Osteocyte (in vitro differentiated cells): ENCODE measurements around the gene RALGPS2. TPM values are rescaled to one million over a fixed set of nuclear protein-coding genes. Genes with fewer than 3 reads are reported as not detected.
A peak's percentile ranks its signal among the peaks of the same experiment; 100 is the strongest.

Source experiments
- DNase-seq: peaks from one replicate; pipeline ENCODE4 v3.0.0; 2021; ENCODE audit warnings: mixed read lengths; ENCODE audit not compliant: unreplicated experiment; ENCODE audit errors: extremely low spot score
- H3K27ac Mint-ChIP-seq: one replicate; pipeline ENCODE4 v1.8.0; 2021; ENCODE audit warnings: mild to moderate bottlenecking, mixed read lengths; ENCODE audit not compliant: unreplicated experiment
- H3K27me3 Mint-ChIP-seq: one replicate; pipeline ENCODE4 v1.8.0; 2021; ENCODE audit warnings: mixed read lengths; ENCODE audit not compliant: unreplicated experiment
- H3K36me3 Mint-ChIP-seq: one replicate; pipeline ENCODE4 v1.8.0; 2021; ENCODE audit warnings: mixed read lengths; ENCODE audit not compliant: unreplicated experiment
- H3K4me1 Mint-ChIP-seq: one replicate; pipeline ENCODE4 v1.8.0; 2021; ENCODE audit warnings: mixed read lengths; ENCODE audit not compliant: unreplicated experiment
- H3K4me3 Mint-ChIP-seq: one replicate; pipeline ENCODE4 v1.8.0; 2021; ENCODE audit warnings: mild to moderate bottlenecking, moderate library complexity, mixed read lengths; ENCODE audit not compliant: unreplicated experiment
- H3K9me3 Mint-ChIP-seq: one replicate; pipeline ENCODE4 v1.8.0; 2021; ENCODE audit warnings: mixed read lengths; ENCODE audit not compliant: unreplicated experiment
- CTCF ChIP-seq: fragments of 200-600 bp; sonication (generic); IDR thresholded peaks from 2 replicates; pipeline ENCODE4 v1.5.0; 2021; ENCODE audit warnings: antibody characterized with exemption, mild to moderate bottlenecking, moderate library complexity
- total RNA-seq: library from RNA; stranded (reverse); gene quantifications from 2 replicates; pipeline ENCODE4 v1.2.1, GENCODE V29; 2021

RALGPS2 gene
- total RNA-seq, 1 donor from 2014 or later = 6.5 TPM

DNA sequence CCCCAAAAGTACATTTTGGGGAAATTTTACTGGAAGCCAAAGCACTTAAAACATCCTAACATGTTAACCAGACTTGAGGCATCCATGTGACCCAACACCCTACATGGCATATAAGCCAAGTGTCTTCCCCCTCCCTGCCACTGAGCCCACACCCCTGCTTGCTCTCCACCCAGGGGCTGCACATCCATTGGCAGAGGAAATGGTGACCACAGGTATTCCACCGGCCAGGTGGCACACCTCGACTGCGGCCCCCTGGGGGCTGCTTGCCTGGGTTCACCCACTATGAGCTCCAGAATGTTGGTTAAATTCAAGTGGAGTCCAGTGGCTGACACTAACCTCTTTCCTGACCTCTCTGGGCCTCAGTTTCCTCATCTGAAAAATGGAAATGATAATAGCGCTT is 236.3 kb downstream of the RALGPS2 start:
- Mint-ChIP-seq H3K9me3 (peaks cover 7% of the 10 kb centered on the region), H3K36me3 (no peaks in the 10 kb centered on the region), H3K4me1 (peaks cover 2% of the 10 kb centered on the region), H3K4me3 (no peak overlapping the region), H3K27me3 (no peaks in the 10 kb centered on the region), H3K27ac (no peak overlapping the region)
- peak; percentile 69 for DNase-seq
- TF ChIP-seq CTCF = no peak

GRCh38 chr1:178961868-178962267 is 236.8 kb downstream of the RALGPS2 start:
- H3K27ac Mint-ChIP-seq = no peak overlapping the region
- H3K4me3 Mint-ChIP-seq = no peak overlapping the region
- no peak for TF ChIP-seq CTCF
- no peaks in the 10 kb centered on the region for H3K36me3 Mint-ChIP-seq
- H3K27me3 Mint-ChIP-seq = no peaks in the 10 kb centered on the region
- peaks cover 2% of the 10 kb centered on the region for H3K4me1 Mint-ChIP-seq
- H3K9me3 Mint-ChIP-seq = peaks cover 7% of the 10 kb centered on the region
- DNase-seq = no peak

GRCh38 chr1:178962853-178963711 is 238.0 kb downstream of the RALGPS2 start:
- H3K36me3 Mint-ChIP-seq = no peaks in the 10 kb centered on the region
- H3K9me3 Mint-ChIP-seq = peaks cover 7% of the 10 kb centered on the region
- DNase-seq = peak; percentile 59
- H3K27ac Mint-ChIP-seq = no peak overlapping the region
- no peak overlapping the region for H3K4me3 Mint-ChIP-seq
- no peak for TF ChIP-seq CTCF
- peaks cover 2% of the 10 kb centered on the region for H3K4me1 Mint-ChIP-seq
- no peaks in the 10 kb centered on the region for H3K27me3 Mint-ChIP-seq

DNA sequence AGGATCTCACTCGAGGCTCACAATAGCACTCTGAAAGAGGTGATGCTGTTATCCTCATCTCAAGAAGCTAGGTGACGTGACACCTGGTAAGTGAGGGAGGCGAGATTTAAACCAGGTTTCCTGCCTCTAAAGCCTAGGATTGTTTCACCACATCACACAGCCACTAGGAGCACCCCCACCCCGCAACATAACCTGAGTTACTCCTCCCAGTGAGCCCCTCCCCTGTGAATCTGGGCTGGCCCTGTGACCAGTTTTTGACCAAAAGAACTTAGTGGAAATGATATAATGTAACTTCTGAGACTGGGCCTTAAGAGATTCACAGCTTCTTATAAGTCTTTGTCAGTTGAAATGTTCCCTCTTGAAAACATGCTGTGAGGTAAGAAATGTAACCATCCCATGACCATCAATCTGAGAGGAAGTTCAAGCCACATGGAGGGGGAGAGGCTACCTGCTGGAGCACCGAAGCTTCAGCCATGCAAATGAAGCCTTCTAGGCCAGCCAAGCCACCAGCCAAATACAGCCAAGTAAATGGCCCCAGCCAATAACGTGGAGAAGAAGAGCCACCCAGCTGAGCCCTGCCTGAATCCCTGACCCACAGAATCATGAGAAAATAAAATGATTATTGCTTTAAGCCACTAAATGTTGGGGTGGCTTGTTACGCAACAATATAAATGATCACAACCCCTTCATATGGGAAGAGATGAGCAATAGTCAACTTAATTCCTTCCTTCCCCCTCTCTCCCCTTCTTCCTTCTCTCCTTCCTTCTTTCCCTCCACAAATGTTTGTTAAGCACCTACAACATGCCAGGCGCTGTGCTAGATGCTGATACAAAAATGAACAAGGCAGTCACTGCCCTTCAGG is 239.7 kb downstream of the RALGPS2 start:
- Mint-ChIP-seq H3K4me3 (no peak overlapping the region), H3K9me3 (peaks cover 7% of the 10 kb centered on the region), H3K27ac (no peak overlapping the region), H3K4me1 (peaks cover 2% of the 10 kb centered on the region), H3K36me3 (no peaks in the 10 kb centered on the region), H3K27me3 (no peaks in the 10 kb centered on the region)
- no peak for TF ChIP-seq CTCF
- DNase-seq = peak; percentile 62

GRCh38 chr1:178966312-178966711 is 241.3 kb downstream of the RALGPS2 start:
- peak; percentile 34 for DNase-seq
- H3K4me1 Mint-ChIP-seq = peaks cover 2% of the 10 kb centered on the region
- H3K36me3 Mint-ChIP-seq = no peaks in the 10 kb centered on the region
- no peak overlapping the region for H3K27ac Mint-ChIP-seq
- no peaks in the 10 kb centered on the region for H3K27me3 Mint-ChIP-seq
- peaks cover 7% of the 10 kb centered on the region for H3K9me3 Mint-ChIP-seq
- no peak for TF ChIP-seq CTCF
- H3K4me3 Mint-ChIP-seq = no peak overlapping the region
